IMR-90 (cell line): Measurements from ENCODE around the gene ZNF691. TPM values are rescaled to one million over a fixed set of nuclear protein-coding genes. Genes with fewer than 3 reads are reported as not detected.

Source experiments
- ATAC-seq: fragments of 200-7000 bp; cut with Tn5 transposase; 2 replicates; pipeline ENCODE4 v1.9.1; 2020; ENCODE audit warnings: low read depth, mild to moderate bottlenecking, moderate library complexity
- BruUV-seq: library from RNA; stranded (reverse); fragments of 400-500 nt; replicated peaks from 2 replicates; lab custom pipeline; 2021; lab: Mats Ljungman, UMichigan
- CTCF ChIA-PET: fragments of 300-600 bp; formaldehyde crosslinking; extraction: SDS; loops from one replicate; lab custom pipeline; 2021; ENCODE audit warnings: antibody characterized with exemption; lab: Yijun Ruan, JAX
- POLR2A ChIA-PET: fragments of 300-600 bp; sonication (Branson Sonifier 250); formaldehyde crosslinking; loops from one replicate; lab custom pipeline; 2022; ENCODE audit warnings: antibody characterized with exemption; ENCODE audit not compliant: unreplicated experiment; lab: Charles Lee
- DNase-seq: peaks from one replicate; pipeline ENCODE4 v3.0.0; 2013
- H2AFZ ChIP-seq: replicated peaks from 2 replicates; pipeline ENCODE3; 2013; ENCODE audit warnings: low read length, mild to moderate bottlenecking; ENCODE audit not compliant: poor library complexity
- H2AK5ac ChIP-seq: 2 replicates; pipeline ENCODE4 v1.6.1; 2013; ENCODE audit warnings: low read depth, low read length, inconsistent platforms
- H2AK9ac ChIP-seq: replicated peaks from 2 replicates; pipeline ENCODE3; 2013; ENCODE audit warnings: mild to moderate bottlenecking, low read depth, low read length, moderate library complexity; ENCODE audit not compliant: poor library complexity
- H2BK120ac ChIP-seq: 2 replicates; pipeline ENCODE4 v1.6.1; 2013; ENCODE audit warnings: low read depth, low read length, inconsistent platforms
- H2BK15ac ChIP-seq: 3 replicates; pipeline ENCODE4 v1.6.1; 2013; ENCODE audit warnings: low read depth, low read length, inconsistent platforms
- H2BK20ac ChIP-seq: 2 replicates; pipeline ENCODE4 v1.6.1; 2013; ENCODE audit warnings: low read depth, mild to moderate bottlenecking, inconsistent platforms, low read length, moderate library complexity
- H2BK5ac ChIP-seq: 2 replicates; pipeline ENCODE4 v1.6.1; 2013; ENCODE audit warnings: mild to moderate bottlenecking, low read depth, low read length, inconsistent platforms; ENCODE audit not compliant: poor library complexity, severe bottlenecking
- H3K14ac ChIP-seq: replicated peaks from 2 replicates; pipeline ENCODE4 v1.6.1; 2013; ENCODE audit warnings: low read depth, low read length, inconsistent platforms
- H3K18ac ChIP-seq: 2 replicates; pipeline ENCODE4 v1.6.1; 2013; ENCODE audit warnings: low read depth, low read length, control low read depth
- H3K23ac ChIP-seq: 2 replicates; pipeline ENCODE4 v1.6.1; 2013; ENCODE audit warnings: low read depth, low read length, inconsistent platforms
- H3K27ac ChIP-seq: 2 replicates; pipeline ENCODE4 v1.5.1; 2013; ENCODE audit warnings: mild to moderate bottlenecking, control low read depth, low read length; ENCODE audit not compliant: insufficient read depth
- H3K27me3 ChIP-seq: 2 replicates; pipeline ENCODE4 v1.6.1; 2013; ENCODE audit warnings: low read length; ENCODE audit not compliant: control insufficient read depth, insufficient read depth
- H3K36me3 ChIP-seq: 2 replicates; pipeline ENCODE4 v1.6.1; 2013; ENCODE audit warnings: low read length, mixed read lengths; ENCODE audit not compliant: control insufficient read depth, insufficient read depth
- H3K4ac ChIP-seq: 2 replicates; pipeline ENCODE4 v1.6.1; 2013; ENCODE audit warnings: low read depth, low read length, inconsistent platforms
- H3K4me1 ChIP-seq: 2 replicates; pipeline ENCODE4 v1.6.1; 2013; ENCODE audit warnings: low read length, mixed read lengths; ENCODE audit not compliant: control insufficient read depth, insufficient read depth
- H3K4me2 ChIP-seq: 2 replicates; pipeline ENCODE4 v1.6.1; 2013; ENCODE audit warnings: low read depth, mild to moderate bottlenecking, control low read depth, low read length, moderate library complexity
- H3K4me3 ChIP-seq: 2 replicates; pipeline ENCODE4 v1.5.1; 2013; ENCODE audit warnings: low read depth, mild to moderate bottlenecking, control low read depth, low read length, moderate library complexity; ENCODE audit not compliant: insufficient read depth
- H3K56ac ChIP-seq: 2 replicates; pipeline ENCODE4 v1.6.1; 2013; ENCODE audit warnings: low read length, inconsistent platforms; ENCODE audit not compliant: insufficient read depth; ENCODE audit errors: extremely low read depth
- H3K79me1 ChIP-seq, 2 experiments: 2 replicates each; pipeline ENCODE4 v1.6.1; 2013; ENCODE audit warnings: low read length in 2 of 2, inconsistent platforms in 1 of 2, low read depth in 1 of 2
- H3K9ac ChIP-seq: 2 replicates; pipeline ENCODE4 v1.6.1; 2013; ENCODE audit warnings: low read depth, low read length, control low read depth
- H3K9me1 ChIP-seq: 2 replicates; pipeline ENCODE4 v1.6.1; 2013; ENCODE audit warnings: low read length, inconsistent platforms; ENCODE audit not compliant: insufficient read depth
- H3K9me3 ChIP-seq: 2 replicates; pipeline ENCODE4 v1.6.1; 2013; ENCODE audit warnings: low read length; ENCODE audit not compliant: control insufficient read depth, insufficient read depth
- H4K20me1 ChIP-seq: 2 replicates; pipeline ENCODE4 v1.6.1; 2013; ENCODE audit warnings: low read length, inconsistent platforms; ENCODE audit not compliant: insufficient read depth
- H4K5ac ChIP-seq: 2 replicates; pipeline ENCODE4 v1.6.1; 2013; ENCODE audit warnings: mild to moderate bottlenecking, low read depth, low read length, control low read depth
- H4K8ac ChIP-seq, 2 experiments: 2 replicates each; pipeline ENCODE4 v1.6.1; 2013; ENCODE audit warnings: low read depth in 2 of 2, low read length in 2 of 2, control low read depth in 1 of 2, inconsistent platforms in 1 of 2
- H4K91ac ChIP-seq: 2 replicates; pipeline ENCODE4 v1.6.1; 2013; ENCODE audit warnings: low read depth, low read length, inconsistent platforms; ENCODE audit not compliant: insufficient read depth
- CEBPB ChIP-seq: IDR thresholded peaks from 2 replicates; pipeline ENCODE4 v1.6.1; 2012; ENCODE audit warnings: low read depth, low read length, improper control_type of control experiment
- POLR2A ChIP-seq: IDR thresholded peaks from 2 replicates; pipeline ENCODE4 v1.6.1; 2012; ENCODE audit warnings: mild to moderate bottlenecking, low read depth, low read length
- SMC3 ChIP-seq: fragments of 150-350 bp; IDR thresholded peaks from 2 replicates; pipeline ENCODE4 v1.6.1; 2016; ENCODE audit warnings: low read depth, mild to moderate bottlenecking, antibody characterized with exemption, low read length, moderate library complexity
- WGBS, 2 experiments: methylation state at CpG; one replicate each; pipeline versions ENCODE4 v1.1.5 to v1.1.7; 2013; ENCODE audit warnings: missing lambda C conversion rate in 2 of 2; ENCODE audit not compliant: insufficient read length in 1 of 2; ENCODE audit errors: extremely low coverage in 2 of 2; 5-methylcytosine and 5-hydroxymethylcytosine counted together
- dilution Hi-C: fragments of 300-500 bp; cut with HindIII; formaldehyde crosslinking; loops from one replicate; pipeline ENCODE4 v1.14.3; 2018; ENCODE audit warnings: low sequenced_read_pairs; ENCODE audit not compliant: unreplicated experiment
- in situ Hi-C: fragments of 300-500 bp; cut with MboI; formaldehyde crosslinking; loops from 3 replicates; pipeline ENCODE4 v1.14.3; 2019; ENCODE audit warnings: low sequenced_read_pairs, inconsistent platforms, mixed read lengths
- intact Hi-C: fragments of 100-400 bp; cut with micrococcal nuclease; formaldehyde crosslinking; loops from 2 replicates; pipeline ENCODE4 v1.10.0; 2022
- polyA plus RNA-seq, 3 experiments: library from polyadenylated mRNA; depleted of rRNA; stranded (reverse); fragments of >200 nt; gene quantifications; 2 replicates each; pipeline ENCODE4 v1.2.3, GENCODE V29; 2012; ENCODE audit warnings: low replicate concordance in 1 of 3
- total RNA-seq: library from RNA; depleted of rRNA; stranded (reverse); fragments of >200 nt; gene quantifications from 2 replicates; pipeline ENCODE4 v1.2.3, GENCODE V29; 2012
- TF ChIP-seq, protein P1 (sequence below): conservative IDR thresholded peaks from 2 replicates; pipeline ENCODE4 v1.5.1; 2012; ENCODE audit warnings: mild to moderate bottlenecking, low read depth, low read length, improper control_type of control experiment
- TF ChIP-seq, protein P2 (sequence below): fragments of 150-350 bp; IDR thresholded peaks from 2 replicates; pipeline ENCODE4 v1.6.1; 2016; ENCODE audit warnings: low read depth, mild to moderate bottlenecking, low read length, moderate library complexity, borderline replicate concordance

The ZNF691 gene
- total and polyA plus RNA-seq, 2 of the 4 experiments (the other 2 are of a cell fraction) = 6.8 to 13.6 TPM

DNA sequence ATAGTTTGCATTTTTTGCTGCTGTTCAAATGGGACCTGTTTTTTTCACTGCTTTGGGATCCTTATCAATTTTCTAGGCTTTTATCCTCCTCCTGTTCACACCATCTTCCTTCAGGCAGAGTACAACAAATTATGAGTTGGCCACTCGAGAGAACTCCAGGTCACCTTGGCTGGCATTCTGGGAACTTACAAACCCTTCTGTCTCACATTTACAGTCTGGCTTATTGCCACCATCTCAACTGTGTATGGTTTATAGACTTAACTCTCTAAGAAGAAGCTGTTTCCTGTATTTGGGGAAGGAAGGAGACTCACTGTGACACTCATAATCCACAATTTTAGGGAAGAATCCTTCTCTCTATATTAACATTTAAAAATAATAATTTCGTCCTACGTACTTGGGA lies 5.4 kb upstream of the ZNF691 start:
- Histone ChIP-seq H3K18ac (no peak overlapping the region), H4K8ac (no peak overlapping the region), H3K36me3 (peaks cover 10% of the 10 kb centered on the region), H4K20me1 (no peaks in the 10 kb centered on the region), H3K9me3 (no peaks in the 10 kb centered on the region), H2BK120ac (no peak overlapping the region), H3K56ac (no peak overlapping the region), H2AK5ac (no peak overlapping the region), H3K79me1 (0 out of 4 replicates have a peak, but pooled peaks cover 0 to 5% of the 10 kb centered on the region in 2 experiments), H2AK9ac (no peak overlapping the region), H4K5ac (no peak overlapping the region), H2BK5ac (no peak overlapping the region), H3K4me2 (no peak overlapping the region), H3K27ac (no peak overlapping the region), H3K4me1 (peaks cover 2% of the 10 kb centered on the region; the same call in 1 of the 2 replicates), H2BK15ac (no peak overlapping the region), H3K4ac (no peak overlapping the region), H2AFZ (no peak overlapping the region), H4K91ac (no peak overlapping the region), H2BK20ac (no peak overlapping the region), H3K23ac (no peak overlapping the region), H3K9me1 (no peaks in the 10 kb centered on the region), H3K27me3 (no peaks in the 10 kb centered on the region), H3K4me3 (no peak overlapping the region), H3K14ac (no peak overlapping the region), H3K9ac (no peak overlapping the region)
- ChIA-PET POLR2A (no interaction called here), CTCF (interaction anchor here (0.5 kb wide), 1 partner anchor 627 kb away, joined by 3 read pairs; no protein-coding TSS in a partner anchor)
- dilution Hi-C loops (no loop called here), intact Hi-C loops (loop anchor here (10.0 kb wide), 1 partner anchor 156 kb away; the partner anchor contains the start of gene YBX1), in situ Hi-C loops (no loop called here)
- ATAC-seq (no peak), DNase-seq (peak; percentile 17)
- TF ChIP-seq, protein P1, sequence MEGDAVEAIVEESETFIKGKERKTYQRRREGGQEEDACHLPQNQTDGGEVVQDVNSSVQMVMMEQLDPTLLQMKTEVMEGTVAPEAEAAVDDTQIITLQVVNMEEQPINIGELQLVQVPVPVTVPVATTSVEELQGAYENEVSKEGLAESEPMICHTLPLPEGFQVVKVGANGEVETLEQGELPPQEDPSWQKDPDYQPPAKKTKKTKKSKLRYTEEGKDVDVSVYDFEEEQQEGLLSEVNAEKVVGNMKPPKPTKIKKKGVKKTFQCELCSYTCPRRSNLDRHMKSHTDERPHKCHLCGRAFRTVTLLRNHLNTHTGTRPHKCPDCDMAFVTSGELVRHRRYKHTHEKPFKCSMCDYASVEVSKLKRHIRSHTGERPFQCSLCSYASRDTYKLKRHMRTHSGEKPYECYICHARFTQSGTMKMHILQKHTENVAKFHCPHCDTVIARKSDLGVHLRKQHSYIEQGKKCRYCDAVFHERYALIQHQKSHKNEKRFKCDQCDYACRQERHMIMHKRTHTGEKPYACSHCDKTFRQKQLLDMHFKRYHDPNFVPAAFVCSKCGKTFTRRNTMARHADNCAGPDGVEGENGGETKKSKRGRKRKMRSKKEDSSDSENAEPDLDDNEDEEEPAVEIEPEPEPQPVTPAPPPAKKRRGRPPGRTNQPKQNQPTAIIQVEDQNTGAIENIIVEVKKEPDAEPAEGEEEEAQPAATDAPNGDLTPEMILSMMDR = no peak
- TF ChIP-seq CEBPB (no peak), SMC3 (no peak), POLR2A (no peak)
- TF ChIP-seq, protein P2, sequence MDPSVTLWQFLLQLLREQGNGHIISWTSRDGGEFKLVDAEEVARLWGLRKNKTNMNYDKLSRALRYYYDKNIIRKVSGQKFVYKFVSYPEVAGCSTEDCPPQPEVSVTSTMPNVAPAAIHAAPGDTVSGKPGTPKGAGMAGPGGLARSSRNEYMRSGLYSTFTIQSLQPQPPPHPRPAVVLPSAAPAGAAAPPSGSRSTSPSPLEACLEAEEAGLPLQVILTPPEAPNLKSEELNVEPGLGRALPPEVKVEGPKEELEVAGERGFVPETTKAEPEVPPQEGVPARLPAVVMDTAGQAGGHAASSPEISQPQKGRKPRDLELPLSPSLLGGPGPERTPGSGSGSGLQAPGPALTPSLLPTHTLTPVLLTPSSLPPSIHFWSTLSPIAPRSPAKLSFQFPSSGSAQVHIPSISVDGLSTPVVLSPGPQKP = no peak
- no TSS peak for BruUV-seq
- WGBS, 2 experiments = no CpG with 5 or more reads among the region's 3 CpGs
